Cardiac muscle cell (in vitro differentiated cells and primary cell): ENCODE results near the gene KIF1A. TPM values are rescaled to one million over a fixed set of nuclear protein-coding genes. Genes with fewer than 3 reads are reported as not detected.

ENCODE experiments used
- DNase-seq, 2 donors: peaks; one replicate each; pipeline versions ENCODE4 v3.0.0 to v3.0.0-alpha.2; 2010 to 2017; ENCODE audit warnings: low read depth in 1 of 2, low spot score in 1 of 2
- H3K27ac ChIP-seq: fragments of 200-600 bp; sonication (generic); 2 replicates; pipeline ENCODE4 v1.5.1; 2016
- H3K27me3 ChIP-seq: fragments of 200-600 bp; sonication (generic); 2 replicates; pipeline ENCODE4 v1.6.0; 2016; ENCODE audit warnings: control low read depth
- H3K36me3 ChIP-seq: fragments of 200-600 bp; sonication (generic); 2 replicates; pipeline ENCODE4 v1.5.1; 2016; ENCODE audit warnings: control low read depth
- H3K4me1 ChIP-seq: fragments of 200-600 bp; sonication (generic); 2 replicates; pipeline ENCODE4 v1.8.1; 2017; ENCODE audit warnings: low read depth, mild to moderate bottlenecking, mixed run types
- H3K4me3 ChIP-seq: fragments of 200-600 bp; sonication (generic); 2 replicates; pipeline ENCODE4 v1.5.1; 2016; ENCODE audit warnings: mild to moderate bottlenecking
- H3K9me3 ChIP-seq: fragments of 200-600 bp; sonication (generic); 2 replicates; pipeline ENCODE4 v1.5.1; 2017; ENCODE audit warnings: low read depth, mild to moderate bottlenecking, control low read depth
- polyA plus RNA-seq: library from polyadenylated mRNA; unstranded; fragments of >200 nt; fragmentation: Nextera tagmentation; extraction: Ambion mirVana; gene quantifications from 2 replicates; pipeline ENCODE4 v1.2.1, GENCODE V29; 2016
- total RNA-seq: library from RNA; depleted of rRNA; stranded (reverse); fragments of >200 nt; gene quantifications from 2 replicates; pipeline ENCODE4 v1.2.3, GENCODE V29; 2016
- TF ChIP-seq, protein P1 (sequence below): IDR thresholded peaks from 2 replicates; pipeline ENCODE4 v1.5.1; 2012; ENCODE audit warnings: low read depth, mild to moderate bottlenecking, low read length

KIF1A gene
- total and polyA plus RNA-seq, 2 experiments from 2014 or later = 6.3 to 14.1 TPM

DNA sequence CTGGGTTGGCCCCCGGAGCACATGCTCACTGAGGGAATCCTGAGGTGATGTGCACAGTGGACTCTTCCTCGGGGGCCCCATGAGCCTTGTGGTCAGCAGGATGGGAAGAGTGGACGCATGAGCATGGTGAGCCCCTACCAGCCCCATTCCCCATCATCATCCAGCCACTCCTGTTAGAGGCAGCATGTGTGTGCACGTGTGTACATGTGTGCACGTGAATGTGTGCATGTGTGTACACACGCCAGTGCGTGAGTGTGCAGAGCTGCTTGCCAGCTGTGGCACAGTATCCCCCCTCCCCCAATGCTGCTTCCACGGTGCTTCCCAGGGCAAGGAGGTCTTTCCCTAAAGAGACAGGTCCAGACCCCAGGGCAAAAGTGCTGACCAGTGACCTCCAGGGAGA, 57.8 kb downstream of the KIF1A start:
- H3K27ac ChIP-seq = no peak overlapping the region
- no peak for DNase-seq
- no peaks in the 10 kb centered on the region for H3K36me3 ChIP-seq
- H3K27me3 ChIP-seq = no peaks in the 10 kb centered on the region
- no peaks in the 10 kb centered on the region for H3K4me1 ChIP-seq
- H3K9me3 ChIP-seq = no peaks in the 10 kb centered on the region
- no peak overlapping the region for H3K4me3 ChIP-seq
- TF ChIP-seq, protein P1, sequence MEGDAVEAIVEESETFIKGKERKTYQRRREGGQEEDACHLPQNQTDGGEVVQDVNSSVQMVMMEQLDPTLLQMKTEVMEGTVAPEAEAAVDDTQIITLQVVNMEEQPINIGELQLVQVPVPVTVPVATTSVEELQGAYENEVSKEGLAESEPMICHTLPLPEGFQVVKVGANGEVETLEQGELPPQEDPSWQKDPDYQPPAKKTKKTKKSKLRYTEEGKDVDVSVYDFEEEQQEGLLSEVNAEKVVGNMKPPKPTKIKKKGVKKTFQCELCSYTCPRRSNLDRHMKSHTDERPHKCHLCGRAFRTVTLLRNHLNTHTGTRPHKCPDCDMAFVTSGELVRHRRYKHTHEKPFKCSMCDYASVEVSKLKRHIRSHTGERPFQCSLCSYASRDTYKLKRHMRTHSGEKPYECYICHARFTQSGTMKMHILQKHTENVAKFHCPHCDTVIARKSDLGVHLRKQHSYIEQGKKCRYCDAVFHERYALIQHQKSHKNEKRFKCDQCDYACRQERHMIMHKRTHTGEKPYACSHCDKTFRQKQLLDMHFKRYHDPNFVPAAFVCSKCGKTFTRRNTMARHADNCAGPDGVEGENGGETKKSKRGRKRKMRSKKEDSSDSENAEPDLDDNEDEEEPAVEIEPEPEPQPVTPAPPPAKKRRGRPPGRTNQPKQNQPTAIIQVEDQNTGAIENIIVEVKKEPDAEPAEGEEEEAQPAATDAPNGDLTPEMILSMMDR = no peak

DNA sequence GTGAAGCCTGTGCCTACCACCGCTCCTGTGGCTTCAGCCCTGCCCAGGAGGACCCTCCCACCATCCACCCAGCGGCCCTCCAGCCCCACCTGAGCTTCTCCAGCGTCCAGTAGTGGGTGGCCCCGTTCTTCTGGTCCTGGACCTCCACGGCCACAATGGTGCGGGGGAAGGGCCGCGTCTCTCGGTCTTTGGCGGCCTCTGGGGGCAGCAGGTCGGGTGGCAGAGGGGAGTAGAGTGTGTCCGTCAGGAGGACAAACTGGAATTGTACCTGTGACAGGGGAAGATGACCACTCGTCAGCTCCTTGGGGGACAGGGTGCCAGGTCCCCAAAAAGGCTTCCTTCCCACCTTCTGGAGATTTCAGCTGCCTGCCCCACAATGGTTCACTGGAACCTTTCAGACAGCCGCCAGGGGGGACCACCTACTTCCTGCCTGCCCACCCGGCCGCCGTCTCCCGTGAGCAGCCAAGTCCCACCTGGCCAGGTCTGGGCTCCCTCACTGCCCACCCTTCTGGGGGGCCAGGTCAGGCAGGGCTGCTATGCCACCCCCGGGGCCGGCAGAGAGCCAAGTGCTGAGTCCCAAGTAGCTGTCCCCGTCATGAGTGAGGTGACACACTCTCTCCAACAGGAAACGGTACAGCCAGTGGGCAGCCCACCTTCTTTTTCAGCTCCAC, 59.3 kb downstream of the KIF1A start:
- TF ChIP-seq, protein P1 = no peak
- Histone ChIP-seq H3K27me3 (no peaks in the 10 kb centered on the region), H3K4me1 (no peaks in the 10 kb centered on the region), H3K27ac (no peak overlapping the region), H3K4me3 (no peak overlapping the region), H3K36me3 (no peaks in the 10 kb centered on the region), H3K9me3 (no peaks in the 10 kb centered on the region)
- DNase-seq = peak in 1 of 2 donors; percentile 29

DNA sequence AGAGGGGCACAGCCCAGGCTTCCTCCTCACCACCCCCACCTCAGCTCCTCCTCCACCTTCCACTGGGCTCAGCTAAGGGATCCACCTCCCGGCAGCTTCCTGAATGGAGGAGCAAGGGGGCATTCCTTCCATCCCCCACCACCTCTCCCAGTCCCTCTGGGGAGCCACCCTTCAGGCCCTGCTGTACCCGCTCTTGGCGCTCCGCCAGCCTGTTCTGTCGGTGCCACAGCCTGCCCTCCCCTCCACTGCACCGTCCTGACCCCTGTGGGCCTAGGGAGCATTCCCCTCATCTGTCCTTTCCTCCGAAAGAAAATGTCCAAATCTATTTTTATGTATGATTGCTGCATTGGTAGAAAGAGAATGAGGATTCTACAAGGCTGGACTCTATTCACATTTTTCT, 59.9 kb downstream of the KIF1A start:
- Histone ChIP-seq H3K9me3 (no peaks in the 10 kb centered on the region), H3K4me3 (no peak overlapping the region), H3K27ac (no peak overlapping the region), H3K4me1 (no peaks in the 10 kb centered on the region), H3K36me3 (no peaks in the 10 kb centered on the region), H3K27me3 (no peaks in the 10 kb centered on the region)
- DNase-seq = no peak
- TF ChIP-seq, protein P1 = no peak

DNA sequence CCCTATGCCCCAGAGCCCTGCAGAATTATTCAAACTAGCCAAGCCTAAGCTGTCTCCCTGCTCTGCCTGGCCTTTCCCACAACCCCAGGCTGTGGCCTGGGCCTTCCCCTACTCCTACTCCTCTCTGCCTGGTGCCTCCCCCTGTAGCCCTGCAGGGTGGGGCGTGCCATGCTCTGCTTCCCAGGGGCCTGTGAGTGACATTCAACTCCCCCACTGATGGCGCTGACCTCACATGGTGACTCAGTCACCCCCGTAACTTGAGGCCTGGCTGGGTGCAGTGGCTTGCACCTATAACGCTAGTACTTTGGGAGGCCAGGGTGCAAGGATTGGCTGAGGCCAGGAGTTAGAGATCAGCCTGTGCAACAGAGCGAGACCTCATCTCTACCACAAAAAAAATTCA, 60.6 kb downstream of the KIF1A start:
- Histone ChIP-seq H3K9me3 (no peaks in the 10 kb centered on the region), H3K4me1 (no peaks in the 10 kb centered on the region), H3K4me3 (no peak overlapping the region), H3K36me3 (no peaks in the 10 kb centered on the region), H3K27ac (no peak overlapping the region), H3K27me3 (no peaks in the 10 kb centered on the region)
- DNase-seq = no peak
- TF ChIP-seq, protein P1 = no peak

DNA sequence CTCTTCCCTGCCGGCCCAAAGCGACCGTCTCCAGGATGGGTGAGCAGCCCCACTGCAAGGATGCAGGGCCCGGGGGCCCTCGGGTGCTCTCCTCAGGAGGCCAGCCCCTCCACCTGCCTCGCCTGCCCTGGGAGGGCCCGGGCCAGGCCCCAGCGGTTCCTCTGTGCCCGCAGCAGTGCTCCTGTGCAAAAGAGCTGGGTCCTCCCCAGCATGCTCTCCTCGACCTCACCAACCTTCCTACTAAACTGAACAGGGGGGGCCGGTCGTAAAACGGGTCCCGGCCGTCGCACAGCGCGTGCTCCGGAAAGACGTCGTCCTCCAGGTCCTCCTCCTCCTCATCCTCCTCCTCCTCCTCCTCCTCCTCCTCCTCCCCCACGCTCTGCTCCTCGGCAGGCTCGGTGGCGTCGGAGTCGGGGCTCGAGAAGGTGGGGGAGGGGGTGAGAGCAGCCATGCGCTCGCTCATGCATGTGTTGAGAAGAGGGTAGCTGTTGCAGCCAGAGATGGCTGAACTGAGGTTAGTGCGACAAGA, 62.9 kb downstream of the KIF1A start:
- TF ChIP-seq, protein P1 = no peak
- Histone ChIP-seq H3K36me3 (no peaks in the 10 kb centered on the region), H3K4me1 (no peaks in the 10 kb centered on the region), H3K9me3 (no peaks in the 10 kb centered on the region), H3K27me3 (no peaks in the 10 kb centered on the region), H3K4me3 (no peak overlapping the region), H3K27ac (no peak overlapping the region)
- DNase-seq = no peak
